TTC549 (cell line): ENCODE measurements around the gene HSDL1.

ENCODE experiments used
- FAIRE-seq: peaks from 2 replicates; lab custom pipeline; 2012; peaks lifted over from hg19 to GRCh38; lab: Jason Lieb, UNC

Gene HSDL1

GRCh38 chr16:84144859-84145639 is at the start of gene HSDL1, which contains the start of gene DNAAF1:
Gene HSDL1, minus strand, starts transcription at chr16:84145177. Its CDS starts 13,856 bp downstream, at chr16:84131321.
Gene DNAAF1, plus strand, starts transcription at chr16:84145308. Its CDS starts 133 bp downstream, at chr16:84145441.
- FAIRE-seq = no peak

- FAIRE-seq = no peak
Observed at GRCh38 chr16:84194018-84194417, 49.0 kb upstream of the HSDL1 start.

- no peak for FAIRE-seq
Observed at GRCh38 chr16:84193480-84193879, 48.5 kb upstream of the HSDL1 start.

GRCh38 chr16:84191466-84191865 is 46.5 kb upstream of the HSDL1 start:
- FAIRE-seq = no peak

- FAIRE-seq = no peak
Observed at GRCh38 chr16:84190731-84191388, 45.9 kb upstream of the HSDL1 start, which contains the start of gene ADAD2. Gene ADAD2, plus strand, starts transcription at chr16:84191157. Its CDS starts 74 bp downstream, at chr16:84191231.

- peak; percentile 43 for FAIRE-seq
Observed at GRCh38 chr16:84186685-84187437, 41.9 kb upstream of the HSDL1 start, which contains the start of gene TAF1C. Gene TAF1C, minus strand, starts transcription at chr16:84187057. Its CDS starts 2,069 bp downstream, at chr16:84184988.

- no peak for FAIRE-seq
Observed at GRCh38 chr16:84184775-84185174, 39.8 kb upstream of the HSDL1 start.

- no peak for FAIRE-seq
Observed at GRCh38 chr16:84183911-84184591, 39.1 kb upstream of the HSDL1 start.

- FAIRE-seq = no peak
Observed at GRCh38 chr16:84183572-84183875, 38.5 kb upstream of the HSDL1 start.

GRCh38 chr16:84182680-84183571 is 37.9 kb upstream of the HSDL1 start:
- no peak for FAIRE-seq

- no peak for FAIRE-seq
Observed at GRCh38 chr16:84182104-84182503, 37.1 kb upstream of the HSDL1 start.

GRCh38 chr16:84181144-84181915 is 36.4 kb upstream of the HSDL1 start:
- no peak for FAIRE-seq

GRCh38 chr16:84180519-84181140 is 35.7 kb upstream of the HSDL1 start:
- no peak for FAIRE-seq

- no peak for FAIRE-seq
Observed at GRCh38 chr16:84179612-84180320, 34.8 kb upstream of the HSDL1 start.

GRCh38 chr16:84178892-84179611 is 34.1 kb upstream of the HSDL1 start:
- FAIRE-seq = no peak

GRCh38 chr16:84178146-84178765 is 33.3 kb upstream of the HSDL1 start:
- FAIRE-seq = no peak

GRCh38 chr16:84177741-84178073 is 32.7 kb upstream of the HSDL1 start:
- no peak for FAIRE-seq
